GM19240 (cell line): ENCODE data around the gene C2CD2.

ENCODE experiments used
- DNase-seq: peaks from one replicate; pipeline ENCODE4 v3.0.0; 2011; ENCODE audit warnings: low spot score; ENCODE audit not compliant: insufficient read length

C2CD2 gene

DNA sequence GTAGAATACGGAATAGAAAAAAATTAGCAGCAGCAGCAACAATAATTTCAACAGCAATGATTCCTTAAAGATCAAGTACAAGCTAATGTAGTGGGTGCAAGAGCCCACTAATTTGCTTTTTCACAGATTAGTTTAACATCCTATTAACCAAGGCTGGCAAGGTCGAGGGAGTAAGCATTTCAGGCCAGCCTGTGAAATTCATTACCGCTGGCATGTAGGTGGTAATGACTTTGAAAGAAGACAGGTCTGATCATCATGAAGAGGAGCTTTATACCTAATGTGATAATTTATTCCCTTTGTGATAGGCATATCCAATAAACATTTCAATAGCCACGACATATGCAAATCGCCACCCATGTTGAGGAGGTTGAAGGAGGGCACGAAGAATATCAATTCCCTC is 63.5 kb downstream of the C2CD2 start:
- no peak for DNase-seq

DNA sequence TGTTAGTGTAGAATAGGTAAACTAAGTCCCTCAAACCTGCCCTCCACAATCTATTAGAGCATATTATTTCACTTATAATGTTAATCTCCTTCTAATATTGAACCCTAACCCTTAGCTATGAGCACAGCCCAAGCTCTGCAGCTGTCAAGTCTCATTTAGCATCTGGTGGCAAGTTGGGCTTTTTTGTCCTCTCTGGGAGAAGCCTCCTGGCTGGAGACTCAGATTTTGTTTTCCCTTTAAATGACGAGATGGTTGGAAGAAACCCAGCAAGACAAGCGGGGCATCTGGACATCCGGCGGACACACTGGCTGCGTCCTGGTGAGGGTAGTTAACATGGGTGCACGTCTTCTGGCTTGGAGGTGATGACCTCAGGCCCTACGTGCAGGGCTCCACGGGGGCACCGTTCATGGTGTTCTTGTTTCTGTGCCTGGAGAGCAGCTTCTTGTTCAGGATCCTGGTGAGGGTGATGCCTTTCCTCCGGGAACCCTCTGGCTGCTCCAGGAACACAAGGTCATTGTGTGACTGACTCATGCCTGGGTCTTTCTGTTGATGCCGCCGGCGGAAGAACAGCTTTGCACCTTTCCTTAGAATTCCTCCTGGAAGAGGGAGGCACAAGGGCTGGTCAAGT is 65.0 kb downstream of the C2CD2 start:
- no peak for DNase-seq

GRCh38 chr21:41887667-41888066 is 66.2 kb downstream of the C2CD2 start:
- DNase-seq, result no peak

- no peak for DNase-seq
Observed at GRCh38 chr21:41886328-41886727, 67.5 kb downstream of the C2CD2 start.

- DNase-seq, result no peak
Observed at GRCh38 chr21:41885341-41886024, 68.3 kb downstream of the C2CD2 start.

DNA sequence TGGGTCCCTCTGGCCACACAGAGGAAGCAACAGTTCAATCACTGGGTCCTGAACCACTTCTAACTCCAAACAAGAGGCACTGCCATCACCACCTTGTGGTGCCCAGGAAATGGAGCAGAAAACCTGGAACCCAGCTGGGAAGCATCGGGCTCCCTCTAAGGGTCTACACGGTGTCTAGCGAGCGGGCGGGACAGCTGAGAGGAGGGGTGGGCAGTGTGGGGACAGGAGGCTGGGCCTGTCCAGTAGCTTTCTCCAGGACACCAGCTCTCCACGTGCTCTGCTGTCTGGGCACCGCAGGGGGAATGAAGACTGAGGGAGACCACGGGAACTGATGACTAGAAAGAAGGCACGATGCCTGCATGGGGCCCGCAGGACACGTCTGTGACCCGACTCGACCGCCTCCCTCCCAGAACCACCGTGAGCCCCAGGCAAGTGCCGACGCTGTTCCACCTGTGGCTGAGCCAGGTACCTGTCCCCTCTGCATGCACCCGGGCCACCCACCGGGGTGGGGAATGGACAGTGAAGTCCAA is 69.3 kb downstream of the C2CD2 start:
- no peak for DNase-seq

- DNase-seq, result no peak
Observed at GRCh38 chr21:41883582-41883981, 70.2 kb downstream of the C2CD2 start.

GRCh38 chr21:41881051-41881450 is 72.8 kb downstream of the C2CD2 start:
- DNase-seq, result no peak

DNA sequence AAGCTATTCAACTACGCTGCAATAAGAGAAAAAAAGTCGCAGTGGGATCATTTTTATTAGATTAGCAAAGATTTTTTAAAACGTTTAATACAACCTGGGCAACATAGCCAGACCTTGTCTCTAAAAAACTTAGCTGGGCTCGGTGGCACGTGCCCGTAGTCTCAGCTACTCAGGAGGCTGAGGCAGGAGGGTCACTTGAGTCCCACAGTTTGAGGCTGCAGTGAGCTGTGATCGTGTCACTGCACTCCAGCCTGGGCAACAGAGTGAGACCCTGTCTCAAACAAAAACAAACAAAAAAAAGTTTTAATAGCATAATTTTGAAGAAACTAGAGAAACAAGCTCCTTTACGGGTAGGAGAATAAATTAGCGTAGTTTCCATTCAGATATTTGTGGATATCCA is 73.7 kb downstream of the C2CD2 start:
- DNase-seq, result no peak

DNA sequence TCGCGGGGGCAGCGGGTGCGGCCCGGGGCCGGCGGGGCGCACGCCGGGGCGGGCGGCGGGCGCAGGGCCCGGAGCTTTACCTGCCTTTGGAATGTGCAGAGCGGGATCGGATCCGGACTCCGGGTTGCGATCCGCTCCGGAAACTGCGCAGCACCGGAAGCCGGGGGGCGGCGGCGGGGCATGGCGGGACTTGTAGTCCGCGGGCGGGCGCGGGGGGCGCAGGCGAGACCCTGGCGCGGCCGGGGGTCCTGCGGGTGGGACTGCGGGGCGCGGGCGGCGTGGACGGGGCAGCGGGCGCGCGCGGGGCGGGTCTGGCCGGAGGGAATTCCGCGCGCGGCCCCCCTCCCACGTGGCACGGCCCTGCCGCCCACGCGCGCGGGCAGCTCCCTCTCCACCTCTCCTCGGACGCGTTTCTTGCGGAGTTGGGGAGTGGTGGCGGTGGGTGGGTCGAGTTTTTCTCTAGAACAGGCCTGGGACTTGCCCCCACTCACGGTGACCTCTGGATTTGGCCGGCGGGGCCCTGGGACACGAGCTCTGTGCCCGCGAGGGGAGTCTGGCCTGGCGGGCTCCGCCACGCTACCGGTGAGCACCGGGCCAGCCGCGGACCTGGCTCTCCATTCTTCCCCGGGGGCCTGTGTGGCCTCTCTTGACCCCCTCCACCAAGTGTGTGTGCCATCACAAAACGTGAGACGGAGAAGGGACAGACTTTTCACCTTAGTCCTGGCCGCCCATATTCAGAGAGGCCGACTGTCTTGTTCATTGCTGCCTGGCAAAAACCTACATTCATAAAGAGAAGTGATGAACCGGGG is 74.4 kb downstream of the C2CD2 start, which contains the start of gene PRDM15:
PRDM15 (minus strand) TSS at position 155 of the 809 bp plus-strand sequence. CDS start 18,981 bp downstream, outside the sequence.
- DNase-seq, result peak; percentile 75

DNA sequence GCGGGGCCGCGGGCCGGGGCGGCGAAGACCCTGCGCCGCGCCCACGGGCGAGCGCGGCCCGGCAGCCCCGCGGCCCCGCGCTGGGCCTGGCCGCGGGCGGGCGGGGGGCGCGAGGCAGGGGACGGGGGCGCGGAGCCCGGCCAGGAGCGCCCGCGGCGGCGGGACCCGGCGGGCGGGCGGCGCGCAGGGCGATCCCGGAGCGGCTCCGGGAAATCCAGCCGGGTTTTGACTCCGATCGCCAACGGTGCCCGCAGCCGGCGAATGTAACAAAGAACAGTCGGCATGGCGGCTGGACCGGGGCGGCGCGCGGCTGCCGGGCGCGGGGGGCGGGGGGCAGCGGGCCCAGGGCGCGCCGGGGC is 75.0 kb downstream of the C2CD2 start:
- peak; percentile 86 for DNase-seq

- peak; percentile 16 for DNase-seq
Observed at GRCh38 chr21:41877901-41878830, 75.7 kb downstream of the C2CD2 start.

- no peak for DNase-seq
Observed at GRCh38 chr21:41876928-41877652, 76.7 kb downstream of the C2CD2 start.

- no peak for DNase-seq
Observed at GRCh38 chr21:41876396-41876795, 77.4 kb downstream of the C2CD2 start.

DNA sequence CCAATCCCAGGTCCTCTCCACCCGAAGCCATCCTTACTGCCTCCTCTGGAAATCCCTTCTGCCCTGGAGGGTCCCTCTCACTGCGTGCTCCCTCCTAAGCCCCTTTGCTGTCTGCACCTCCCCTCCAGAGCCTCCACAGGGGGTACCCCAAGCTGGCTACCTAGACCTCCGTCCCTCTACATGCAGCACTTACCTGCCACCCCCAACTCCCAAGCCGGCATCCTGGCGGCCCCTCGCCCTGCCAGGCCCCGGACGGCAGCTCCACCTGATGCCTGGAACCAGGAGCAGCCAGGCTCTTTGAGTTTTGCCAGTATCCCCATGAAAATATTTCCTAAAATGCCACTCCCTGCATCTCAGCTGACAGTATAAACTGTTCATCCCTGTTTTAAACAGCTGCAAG is 78.7 kb downstream of the C2CD2 start:
- no peak for DNase-seq

DNA sequence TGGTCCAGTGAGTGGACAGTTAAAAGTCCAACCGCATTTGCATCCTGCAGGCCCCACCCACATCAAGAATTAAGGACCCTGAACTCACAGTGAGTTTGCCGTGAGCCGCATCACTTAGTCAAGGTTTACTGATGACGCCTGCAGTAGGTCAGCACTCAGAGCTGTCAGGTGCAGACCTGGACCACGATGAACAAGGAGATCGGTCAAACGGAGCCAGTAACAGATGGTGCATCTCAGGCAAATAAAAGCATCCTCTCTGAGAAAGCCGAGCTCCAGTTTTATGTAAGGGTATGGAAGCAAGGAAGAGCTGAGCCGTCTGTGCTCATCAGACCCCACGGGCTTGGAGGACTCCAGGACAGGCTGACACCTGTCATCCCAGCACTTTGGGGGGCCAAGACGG is 79.2 kb downstream of the C2CD2 start:
- no peak for DNase-seq

GRCh38 chr21:41873426-41873825 is 80.4 kb downstream of the C2CD2 start:
- DNase-seq, result no peak

GRCh38 chr21:41873005-41873404 is 80.8 kb downstream of the C2CD2 start:
- DNase-seq, result no peak

- no peak for DNase-seq
Observed at GRCh38 chr21:41871293-41872030, 82.4 kb downstream of the C2CD2 start.

GRCh38 chr21:41869771-41870170 is 84.0 kb downstream of the C2CD2 start:
- DNase-seq, result no peak
